GM18507 (cell line): ENCODE results near the gene HES3.

Experiments
- DNase-seq: peaks from one replicate; pipeline ENCODE4 v3.0.0; 2011; ENCODE audit warnings: low read depth; ENCODE audit not compliant: insufficient read length; ENCODE audit errors: extremely low spot score
- FAIRE-seq: peaks from 2 replicates; lab custom pipeline; 2011; peaks lifted over from hg19 to GRCh38; lab: Jason Lieb, UNC

HES3 gene

GRCh38 chr1:6274622-6275139 is 30.7 kb downstream of the HES3 start:
- FAIRE-seq (no peak), DNase-seq (no peak)

DNA sequence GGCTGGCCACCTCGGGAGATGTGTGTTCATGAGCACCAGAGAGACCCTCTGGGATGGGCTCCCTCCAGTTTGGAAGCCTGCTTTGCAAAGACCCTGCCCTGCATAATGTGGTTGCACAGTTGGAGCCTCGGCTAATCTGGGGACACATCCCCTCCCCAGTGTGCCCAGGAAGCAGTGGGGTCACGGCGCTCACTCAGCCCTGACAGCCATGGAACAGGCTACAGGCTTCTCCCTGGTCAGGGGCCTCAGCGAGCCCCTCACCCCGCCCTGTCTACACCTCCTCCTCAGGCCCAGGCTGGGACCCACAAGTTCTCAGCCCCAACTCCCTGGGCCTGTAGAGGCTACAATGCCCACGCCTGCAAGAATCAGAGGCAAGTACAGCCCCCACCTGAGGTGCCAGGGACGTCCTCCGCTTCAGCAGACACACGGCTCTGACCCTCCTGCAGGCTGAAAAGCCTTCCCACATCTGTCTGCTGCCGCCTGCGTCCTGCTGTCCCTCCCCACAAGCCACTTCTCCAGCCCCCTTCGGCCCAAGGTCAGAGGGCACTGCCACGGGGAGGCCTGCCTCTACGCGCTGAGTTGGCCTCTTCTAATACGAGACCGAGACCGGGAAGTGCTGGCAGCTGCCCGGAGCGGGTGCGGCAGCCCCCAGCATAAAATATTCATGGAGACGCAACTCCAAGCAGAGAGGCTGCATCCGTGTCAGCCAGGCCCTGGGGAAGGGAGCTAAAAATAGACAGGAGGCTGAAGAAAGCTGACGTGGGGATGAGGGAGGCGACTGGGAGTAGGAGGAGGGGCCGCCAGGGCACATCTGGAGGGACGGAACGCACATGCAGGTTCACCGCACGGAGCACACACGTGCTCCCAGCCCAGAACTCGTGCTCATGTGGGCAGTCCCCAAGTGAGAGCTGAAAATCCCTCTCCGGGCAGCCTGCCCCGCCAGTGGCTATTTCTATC is 32.1 kb downstream of the HES3 start:
- FAIRE-seq (no peak), DNase-seq (no peak)

DNA sequence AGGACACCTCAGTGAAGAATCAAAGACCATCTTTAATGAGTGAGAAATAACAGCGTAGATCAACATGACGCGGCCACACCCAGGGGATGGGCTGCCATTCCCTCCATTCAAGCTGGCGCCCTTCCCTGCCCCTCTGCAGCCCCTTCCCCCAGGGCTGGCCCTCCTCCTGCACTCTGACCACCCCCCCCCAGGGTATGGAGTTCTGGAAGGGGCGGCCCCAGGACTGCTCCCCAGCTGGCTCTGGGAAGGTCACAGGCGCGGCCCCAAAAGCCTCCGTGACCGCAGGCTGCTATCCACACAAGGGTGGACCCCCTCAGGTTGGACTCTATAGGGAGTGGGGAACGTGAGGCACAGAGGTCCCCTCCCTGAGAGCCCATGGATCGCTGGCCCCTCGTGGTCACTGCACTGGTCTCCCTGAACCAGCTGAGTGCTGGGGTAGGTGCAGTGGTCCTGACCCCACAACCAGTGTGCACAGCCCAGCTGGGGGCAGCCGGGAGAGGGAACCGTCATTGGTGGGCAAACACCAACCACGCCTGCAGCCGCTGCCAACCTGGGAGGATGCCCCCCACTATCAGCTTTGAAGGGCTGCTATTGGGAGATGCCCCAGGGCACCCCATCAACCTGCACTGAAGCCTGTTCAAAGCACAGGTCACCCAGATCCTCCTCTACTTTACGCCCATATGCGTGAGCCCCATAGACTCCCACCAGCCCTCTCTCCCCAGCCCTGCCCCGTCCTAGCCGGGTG is 33.0 kb downstream of the HES3 start:
- DNase-seq = no peak
- no peak for FAIRE-seq

GRCh38 chr1:6278263-6278662 is 34.3 kb downstream of the HES3 start:
- FAIRE-seq = no peak
- no peak for DNase-seq

GRCh38 chr1:6279066-6279465 is 35.1 kb downstream of the HES3 start:
- DNase-seq (no peak), FAIRE-seq (no peak)

DNA sequence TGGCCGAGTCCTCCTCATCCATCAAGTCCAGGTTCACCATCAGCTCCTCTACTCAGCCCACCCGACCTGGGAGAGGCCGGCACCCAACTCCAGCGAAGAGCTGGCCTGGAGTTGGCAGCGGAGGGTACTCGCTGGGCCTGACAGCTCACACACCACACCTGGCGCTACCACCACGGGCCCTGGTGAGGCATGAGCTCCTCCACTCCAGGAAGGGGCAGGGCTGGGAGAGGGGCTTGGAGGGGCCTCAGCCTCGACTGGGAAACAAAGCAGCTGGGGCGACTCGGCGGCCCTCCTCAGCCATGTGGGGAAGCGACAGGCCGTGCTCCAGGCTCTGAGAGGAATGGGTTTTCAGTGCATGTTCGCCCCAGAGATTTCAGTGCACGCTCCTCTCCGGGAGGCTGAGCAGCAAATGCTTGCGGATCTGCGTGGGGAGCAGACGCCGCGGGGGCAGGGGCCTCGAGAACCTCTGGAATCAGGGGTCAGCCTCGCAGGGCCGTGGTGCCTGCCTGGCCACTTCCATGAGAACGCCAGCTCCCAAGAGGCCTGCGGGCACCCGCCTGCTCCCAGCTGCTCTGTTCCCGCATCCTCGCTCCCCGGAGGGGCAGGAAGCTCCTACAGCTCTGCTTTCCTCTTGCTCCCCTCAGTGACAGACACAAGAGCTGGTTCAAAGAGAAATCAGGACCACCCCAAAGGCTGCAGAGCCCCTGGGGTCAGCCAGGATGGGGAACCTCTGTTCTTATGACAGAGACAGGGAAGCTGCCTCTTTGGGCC is 35.8 kb downstream of the HES3 start:
- FAIRE-seq (no peak), DNase-seq (no peak)

DNA sequence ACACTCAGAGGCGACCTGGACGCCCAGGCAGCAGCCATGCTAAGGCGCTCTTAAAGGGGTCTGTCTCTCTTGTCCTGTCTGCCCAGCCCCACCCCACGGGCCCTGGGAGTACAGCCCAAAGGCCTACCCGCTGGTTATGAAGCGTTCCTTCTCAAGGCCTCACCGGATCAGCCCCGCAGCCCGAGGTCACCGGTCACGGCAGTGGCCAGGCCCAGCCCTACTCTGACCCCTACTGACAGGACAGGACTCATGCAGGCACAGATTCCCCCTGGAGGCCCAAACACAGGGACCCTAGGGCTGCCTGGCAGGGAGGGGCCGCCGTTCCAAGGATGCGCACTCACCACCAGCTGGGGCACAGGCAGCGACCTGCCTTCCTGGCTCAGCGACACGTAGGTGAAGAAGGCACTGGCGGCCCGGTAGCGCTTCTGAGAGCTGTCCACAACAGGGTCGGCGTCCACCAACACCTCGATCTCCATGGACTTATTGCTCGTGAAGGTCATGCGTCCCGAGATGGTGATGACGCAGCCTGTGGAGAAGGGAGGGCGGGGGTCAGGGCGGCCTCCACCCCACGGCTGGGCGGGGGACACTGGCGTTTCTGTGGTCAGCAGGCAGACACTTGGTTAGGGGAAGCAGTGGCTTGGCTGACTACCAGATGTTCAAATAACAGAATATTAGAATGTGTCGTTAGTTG is 36.9 kb downstream of the HES3 start:
- no peak for DNase-seq
- FAIRE-seq = no peak

GRCh38 chr1:6281511-6282402 is 37.8 kb downstream of the HES3 start:
- no peak for FAIRE-seq
- no peak for DNase-seq

- FAIRE-seq = no peak
- no peak for DNase-seq
Observed at GRCh38 chr1:6282577-6283270, 38.7 kb downstream of the HES3 start.

DNA sequence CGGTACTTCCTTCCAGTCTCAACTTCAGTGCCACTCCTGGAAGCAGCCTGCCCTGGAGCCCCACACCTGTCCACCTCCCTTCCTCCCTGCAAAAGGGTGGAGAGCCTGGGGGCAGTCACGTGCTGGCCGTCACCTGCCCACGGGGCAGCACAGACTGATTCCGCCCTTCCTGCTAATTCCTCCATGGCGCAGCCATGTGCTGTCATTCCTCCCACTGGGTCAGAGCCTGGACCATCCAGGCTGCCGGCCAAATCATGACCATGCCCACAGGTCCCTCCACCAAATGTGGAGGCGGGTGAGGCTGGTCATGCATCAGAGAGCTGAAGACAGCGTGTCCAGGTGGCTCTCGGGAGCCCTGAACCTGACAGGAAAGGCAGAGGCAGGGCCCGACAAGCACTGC is 41.4 kb downstream of the HES3 start:
- FAIRE-seq = no peak
- no peak for DNase-seq

- FAIRE-seq = no peak
- no peak for DNase-seq
Observed at GRCh38 chr1:6286266-6286665, 42.3 kb downstream of the HES3 start.

DNA sequence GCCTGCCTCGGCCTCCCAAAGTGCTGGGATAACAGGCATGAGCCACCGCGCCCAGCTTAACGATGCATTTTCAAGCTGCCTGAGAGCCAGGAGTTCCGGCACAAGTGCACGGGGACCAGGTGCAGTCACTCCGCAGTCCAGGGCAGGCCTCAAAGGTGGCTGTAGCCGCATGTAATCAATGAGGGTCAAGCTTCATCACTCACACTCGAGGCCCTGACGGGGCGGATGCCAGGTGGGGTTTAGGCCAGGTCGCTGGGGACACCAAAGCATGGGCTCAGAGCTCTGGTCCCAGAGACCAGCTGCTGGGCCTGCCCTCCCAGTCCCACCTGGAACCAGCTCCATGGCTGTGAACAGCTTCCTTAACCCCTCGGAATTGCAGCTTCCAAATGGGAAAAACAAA is 43.0 kb downstream of the HES3 start:
- DNase-seq = no peak
- no peak for FAIRE-seq

DNA sequence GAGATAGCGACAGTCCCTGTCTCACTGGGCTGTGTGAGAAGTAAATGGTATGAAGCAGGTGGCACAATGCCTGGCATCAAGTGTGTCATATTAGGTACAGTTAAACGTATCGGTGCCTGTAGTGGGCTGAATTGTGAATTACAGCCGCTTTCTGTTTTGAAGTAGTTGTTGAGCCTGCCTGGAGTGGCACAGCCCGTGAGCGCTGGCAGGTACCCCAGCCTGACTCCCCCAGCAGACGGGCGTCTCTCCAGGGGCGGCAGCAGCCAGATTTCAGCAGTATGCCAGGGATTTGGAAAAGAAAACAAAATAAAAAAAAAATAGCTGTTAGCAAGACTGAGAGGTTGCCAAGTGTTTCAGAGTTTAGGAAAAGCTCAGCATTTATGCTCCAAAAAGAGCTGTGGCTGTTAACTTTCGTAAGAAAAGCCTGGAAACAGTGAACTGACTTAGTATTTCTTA is 43.5 kb downstream of the HES3 start:
- no peak for FAIRE-seq

DNA sequence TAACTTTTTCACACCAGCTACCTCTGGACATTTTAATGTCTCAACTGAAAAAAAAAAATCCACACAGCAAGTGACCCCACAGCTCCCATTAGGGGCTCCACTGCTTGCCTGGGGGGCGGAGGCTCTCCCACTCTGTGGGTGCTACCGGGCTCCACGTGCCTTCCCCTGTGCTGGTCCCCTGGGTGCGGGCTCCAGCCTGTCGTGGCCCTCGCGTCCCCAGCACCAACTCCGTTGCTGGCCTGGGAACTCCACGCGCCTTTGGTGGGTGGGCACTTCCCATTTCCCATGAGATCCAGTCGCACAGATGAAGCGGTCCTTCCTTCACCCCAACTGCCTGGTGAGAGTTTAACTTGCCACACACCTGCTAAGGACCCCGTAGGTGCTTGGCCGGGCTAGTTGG is 44.0 kb downstream of the HES3 start:
- FAIRE-seq = no peak
- no peak for DNase-seq

More for the DNA sequence above, 43.5 kb downstream of the HES3 start:
- DNase-seq = no peak

DNA sequence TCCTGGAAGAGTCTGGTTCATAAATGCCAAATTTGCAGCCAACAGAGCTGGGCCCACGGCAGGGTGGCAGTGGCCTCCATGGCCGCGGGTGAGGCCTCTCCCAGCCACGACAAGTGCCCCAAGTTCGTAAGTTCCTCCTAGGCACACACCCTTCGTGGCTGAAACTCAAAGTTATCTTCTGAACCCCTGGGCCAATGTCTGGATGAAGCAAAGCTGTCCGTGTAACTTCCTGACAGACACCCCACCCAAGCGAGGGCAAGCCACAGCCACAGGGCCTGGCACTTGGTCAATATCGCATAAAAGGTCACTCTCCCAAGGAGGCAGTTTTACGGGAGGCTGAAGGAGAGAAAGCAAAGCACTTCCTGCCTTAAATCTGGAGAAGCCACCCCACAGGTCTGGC is 44.7 kb downstream of the HES3 start:
- FAIRE-seq (no peak), DNase-seq (no peak)

- DNase-seq (no peak), FAIRE-seq (no peak)
Observed at GRCh38 chr1:6292102-6292501, 48.1 kb downstream of the HES3 start.

DNA sequence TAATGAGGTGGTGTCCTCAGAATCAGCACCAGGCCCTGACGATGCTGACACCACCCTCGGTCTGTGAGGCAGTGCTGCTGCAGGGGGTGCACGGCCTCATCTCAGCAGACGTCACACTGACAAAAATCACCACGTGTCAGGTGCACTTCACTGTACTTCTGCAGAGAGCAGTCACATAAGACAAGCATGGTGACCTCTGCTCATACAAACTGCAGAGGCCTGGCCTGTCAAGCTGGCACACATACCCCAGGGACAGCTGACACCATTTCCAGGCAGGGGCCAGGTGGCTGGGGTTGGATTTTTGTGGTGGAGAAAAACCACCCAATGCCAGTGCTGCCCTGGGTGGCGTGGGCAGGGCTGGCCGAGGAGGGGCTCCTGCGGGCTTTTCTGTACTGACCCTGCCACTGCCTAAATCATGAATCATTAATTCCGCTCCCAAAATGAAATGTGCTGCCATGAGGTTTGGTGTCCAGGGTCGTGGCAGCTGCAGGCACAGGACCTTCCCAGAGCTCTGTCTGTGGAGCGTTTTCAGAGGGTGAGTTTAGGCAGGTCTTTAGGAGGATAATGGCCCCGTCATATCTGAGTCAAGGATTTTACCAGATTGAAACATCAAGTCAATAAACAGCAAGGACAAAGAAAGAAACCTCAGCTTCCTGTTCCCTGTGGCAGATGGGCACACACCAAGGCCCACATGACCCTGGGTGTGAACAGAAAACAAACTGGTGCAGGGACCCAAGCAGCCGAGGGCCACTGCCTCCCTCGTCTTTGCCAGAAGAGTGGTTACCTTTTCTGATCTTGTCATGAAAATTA is 50.3 kb downstream of the HES3 start:
- DNase-seq = no peak
- no peak for FAIRE-seq
